Kidney capillary endothelial cell (primary cell): ENCODE results near the gene SUN2.

ENCODE experiments used
- DNase-seq: peaks from one replicate; pipeline ENCODE4 v3.0.0-alpha.2; 2018; ENCODE audit warnings: low spot score

Gene SUN2

DNA sequence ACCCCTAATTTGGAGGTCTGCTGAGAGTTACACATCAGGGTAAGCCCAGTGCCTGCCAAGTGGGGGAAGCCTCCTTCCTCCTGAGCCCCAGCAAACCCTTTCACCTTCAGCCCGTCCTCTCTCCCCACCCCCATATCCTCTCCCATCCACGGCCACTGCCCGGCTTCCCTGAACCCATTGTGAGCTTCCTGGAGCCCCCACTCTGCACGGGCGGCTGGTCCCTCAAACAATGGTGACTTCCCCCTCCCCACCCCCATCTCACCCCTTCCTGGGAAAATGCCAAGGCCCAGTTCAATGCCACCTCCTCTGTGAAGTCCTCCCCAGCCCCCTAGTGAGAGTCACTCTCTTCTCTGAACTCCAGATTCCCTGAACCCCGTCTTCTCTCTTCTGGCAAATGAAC is 20.3 kb upstream of the SUN2 start:
- no peak for DNase-seq

DNA sequence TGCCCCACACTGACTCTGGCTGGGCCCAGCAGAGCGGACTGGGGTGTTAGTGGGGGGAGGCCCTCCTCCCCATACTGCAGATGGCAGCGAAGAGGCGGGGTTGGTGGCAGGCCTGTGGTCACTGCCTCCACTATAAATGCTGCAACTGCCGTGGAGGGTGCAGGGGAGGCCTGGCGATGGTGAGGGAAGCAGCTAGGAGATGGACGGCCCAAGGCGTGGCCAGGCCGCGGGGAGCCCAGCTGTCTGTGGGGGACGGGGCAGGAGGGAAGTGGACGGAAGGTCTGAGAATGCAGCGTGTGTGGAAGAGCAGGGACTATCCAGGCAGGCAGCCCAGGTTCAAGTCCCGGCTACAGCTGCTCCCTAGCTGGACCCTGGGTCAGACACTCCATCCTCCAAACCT is 19.9 kb upstream of the SUN2 start:
- DNase-seq: no peak

DNA sequence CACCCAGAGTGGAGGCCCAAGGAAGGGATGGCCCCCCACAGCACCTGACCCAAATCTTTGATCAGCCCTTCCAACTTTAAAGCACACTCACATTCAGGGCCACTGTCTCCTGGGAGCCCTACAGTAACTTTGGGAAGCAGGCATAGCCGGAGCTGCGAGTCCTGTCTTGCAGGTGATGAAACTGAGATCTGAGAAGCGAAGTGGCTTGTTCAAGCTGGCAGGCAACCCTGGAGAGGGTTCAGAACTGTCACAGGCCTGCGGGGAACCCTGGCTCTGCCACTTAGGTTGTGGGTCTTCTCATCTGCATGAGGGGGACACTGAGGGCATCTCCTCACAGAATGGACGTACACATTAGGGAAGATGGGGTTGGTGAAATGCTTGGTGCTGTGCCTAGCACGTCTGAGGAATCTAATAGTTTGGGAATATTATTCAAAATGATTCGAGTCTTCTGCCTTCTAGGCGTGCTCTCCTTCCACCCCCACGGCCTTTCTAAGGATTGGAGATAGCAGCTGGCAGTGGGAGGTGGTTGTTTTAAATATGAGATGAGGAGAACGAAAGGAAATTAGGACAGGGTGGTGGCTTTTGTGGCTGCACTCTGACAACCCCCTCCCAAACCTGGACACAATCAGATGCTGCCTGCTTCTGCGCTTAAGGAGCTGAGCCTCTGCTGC is 18.8 kb upstream of the SUN2 start:
- DNase-seq: no peak

GRCh38 chr22:38773363-38773946 is 17.7 kb upstream of the SUN2 start:
- DNase-seq: no peak

DNA sequence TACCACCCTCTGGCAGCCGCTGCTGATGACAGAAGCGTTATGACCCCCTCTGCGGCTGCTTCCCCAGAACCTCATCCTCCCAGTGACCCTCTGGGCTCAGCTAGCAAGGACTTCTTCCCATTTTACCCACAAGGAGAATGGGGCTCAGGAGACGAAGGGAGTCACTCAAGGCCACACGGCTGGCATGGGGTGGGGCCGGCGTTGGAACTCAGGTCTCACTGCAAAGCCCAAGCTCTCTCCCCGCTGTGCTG is 16.8 kb upstream of the SUN2 start:
- DNase-seq: no peak

GRCh38 chr22:38770257-38770949 is 14.6 kb upstream of the SUN2 start:
- no peak for DNase-seq

DNA sequence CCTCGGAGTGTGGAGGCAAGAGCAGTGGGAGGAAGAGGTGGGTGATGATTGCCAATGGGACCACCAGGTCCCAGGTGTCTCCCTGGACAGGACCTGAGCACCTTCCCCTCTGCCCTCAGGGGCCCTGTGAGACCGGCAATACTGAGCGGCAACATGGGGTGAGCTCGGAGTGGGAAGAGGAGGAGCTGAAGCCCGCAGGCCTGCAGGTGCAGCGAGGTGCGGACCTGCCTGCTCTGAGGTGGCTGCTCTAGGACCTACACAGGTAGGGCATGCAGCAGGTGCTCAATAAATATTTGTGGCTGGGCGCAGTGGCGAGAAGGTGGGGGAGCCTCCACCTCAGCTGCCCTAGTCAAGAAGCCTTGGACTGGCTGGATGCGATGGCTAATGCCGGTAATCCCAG is 12.2 kb upstream of the SUN2 start:
- DNase-seq: no peak

DNA sequence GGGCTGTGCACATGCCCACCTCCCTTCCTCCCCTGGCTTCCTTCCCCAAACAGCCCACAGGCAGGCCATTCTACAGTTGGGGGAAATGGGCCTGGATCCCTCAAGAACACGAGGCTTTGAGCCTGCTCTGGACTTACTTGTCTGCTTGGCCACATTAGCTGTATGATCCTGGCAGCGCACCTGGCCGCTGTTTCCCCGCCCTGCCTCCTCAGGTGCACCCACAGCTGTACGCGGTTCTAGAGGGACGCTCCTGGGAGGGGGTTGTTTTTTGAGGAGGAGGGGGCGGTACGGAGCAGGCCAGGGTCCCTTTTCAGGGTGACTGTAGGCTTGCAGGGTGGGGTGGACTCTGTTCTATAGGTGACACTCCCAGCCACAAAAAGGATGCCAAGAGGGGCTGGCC is 11.5 kb upstream of the SUN2 start:
- no peak for DNase-seq

GRCh38 chr22:38766076-38766777 is 10.4 kb upstream of the SUN2 start:
- peak; percentile 50 for DNase-seq

DNA sequence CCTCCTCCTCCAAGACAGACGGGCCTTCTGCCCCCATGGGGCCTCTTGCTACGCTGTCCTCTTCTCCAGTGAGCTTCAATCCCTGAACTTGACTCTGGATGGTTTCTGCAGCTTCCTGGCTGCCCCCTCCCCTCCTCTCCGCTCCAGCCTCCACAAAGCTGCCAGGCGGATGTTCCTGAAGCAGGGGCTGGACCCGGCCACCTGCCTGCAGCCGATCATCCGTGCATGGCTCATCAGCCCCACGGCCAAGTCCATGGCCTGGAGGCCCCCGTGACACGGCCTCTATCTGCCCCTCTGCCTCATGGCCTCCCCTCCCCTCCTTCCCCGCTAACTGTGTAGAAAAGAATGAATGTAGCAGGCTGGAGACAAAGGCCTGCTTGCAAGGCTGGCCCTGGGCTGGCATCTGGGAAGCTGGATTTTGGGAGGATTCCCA is 6.8 kb upstream of the SUN2 start:
- DNase-seq: no peak

- no peak for DNase-seq
These were observed 5.7 kb upstream of the SUN2 start for GRCh38 chr22:38761202-38762162.

DNA sequence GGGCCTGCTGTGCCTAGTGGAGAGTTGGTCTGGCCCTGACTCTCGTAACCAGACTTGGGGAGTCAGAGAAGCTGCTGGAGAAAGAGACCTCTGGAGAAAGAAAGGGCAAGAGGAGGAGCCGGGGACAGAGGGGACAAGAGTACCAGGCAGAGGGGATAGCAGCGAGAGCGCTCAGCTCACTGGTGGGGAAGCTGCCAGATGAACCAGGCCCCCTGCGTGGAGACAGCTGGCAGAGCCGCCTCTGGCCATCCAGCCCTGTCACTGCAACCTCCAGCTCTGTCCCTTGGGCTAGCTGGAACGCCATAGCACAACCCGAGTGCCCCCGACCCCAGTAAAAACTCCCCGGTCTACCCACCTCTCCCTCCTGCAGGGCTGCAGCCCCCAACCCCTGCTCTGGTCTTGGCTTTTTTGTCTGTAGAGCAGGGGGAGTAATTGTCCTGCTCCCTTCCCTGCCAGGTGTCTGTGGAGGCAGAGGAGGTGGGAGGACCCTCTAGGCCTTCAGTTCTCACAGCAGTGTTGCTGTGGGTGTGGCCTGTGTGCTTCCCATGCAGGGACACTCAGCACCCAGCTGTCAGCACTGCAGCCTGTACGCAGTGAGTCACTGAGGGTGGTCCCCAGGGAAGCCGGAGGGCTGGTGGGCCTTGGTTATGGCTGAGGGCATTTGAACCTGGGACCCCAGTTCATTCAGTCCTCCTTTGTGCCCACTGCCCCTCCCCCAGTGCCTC is 4.8 kb upstream of the SUN2 start:
- DNase-seq: no peak

- no peak for DNase-seq
These were observed 3.2 kb upstream of the SUN2 start for GRCh38 chr22:38759005-38759404.

DNA sequence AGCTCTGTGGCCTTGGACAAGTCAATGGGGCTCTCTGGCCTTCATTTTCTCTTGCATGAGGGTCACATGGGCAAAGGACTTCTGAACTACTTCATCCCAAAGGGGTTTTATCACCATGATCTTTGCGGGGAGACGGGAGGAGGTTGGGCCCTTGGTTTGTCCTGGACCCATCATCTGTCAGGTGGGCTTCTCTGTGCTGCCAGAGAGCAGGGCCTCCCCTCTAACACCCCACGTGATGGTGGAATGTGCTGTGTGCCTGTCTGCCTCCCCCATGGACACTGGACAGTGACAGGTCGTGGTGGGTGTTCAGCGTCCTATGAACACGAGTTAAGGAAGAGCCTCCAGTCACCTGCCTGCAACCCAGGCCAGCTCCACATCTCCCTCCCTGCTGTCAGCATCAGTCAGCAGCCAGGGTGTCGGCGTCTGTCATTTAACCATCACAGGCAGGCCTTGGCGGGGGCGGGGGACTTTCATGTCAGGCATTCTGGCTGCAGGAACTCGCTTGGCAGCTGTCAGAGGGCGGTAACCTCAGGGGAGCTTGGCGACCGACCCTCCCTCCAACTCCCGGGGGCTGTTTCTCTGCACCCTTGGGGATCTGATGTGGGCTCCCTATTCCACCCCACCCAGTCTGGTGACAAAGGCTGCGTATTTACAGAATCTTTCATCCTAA is 2.6 kb upstream of the SUN2 start:
- DNase-seq: no peak

DNA sequence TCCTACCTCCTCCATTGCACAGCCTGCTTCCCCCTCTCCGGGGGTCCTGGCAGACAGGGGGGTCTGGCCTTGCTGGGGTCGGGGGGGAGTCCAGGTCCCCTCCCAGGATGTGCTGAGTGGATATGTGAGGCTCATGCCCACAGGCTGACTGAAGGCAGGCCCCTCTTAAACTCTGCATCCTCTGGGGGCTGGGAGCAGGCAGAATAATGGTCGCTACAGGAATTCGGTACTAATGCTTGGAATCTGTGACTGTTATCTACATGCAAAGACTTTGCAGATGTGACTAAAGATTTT is 1.6 kb upstream of the SUN2 start:
- no peak for DNase-seq

DNA sequence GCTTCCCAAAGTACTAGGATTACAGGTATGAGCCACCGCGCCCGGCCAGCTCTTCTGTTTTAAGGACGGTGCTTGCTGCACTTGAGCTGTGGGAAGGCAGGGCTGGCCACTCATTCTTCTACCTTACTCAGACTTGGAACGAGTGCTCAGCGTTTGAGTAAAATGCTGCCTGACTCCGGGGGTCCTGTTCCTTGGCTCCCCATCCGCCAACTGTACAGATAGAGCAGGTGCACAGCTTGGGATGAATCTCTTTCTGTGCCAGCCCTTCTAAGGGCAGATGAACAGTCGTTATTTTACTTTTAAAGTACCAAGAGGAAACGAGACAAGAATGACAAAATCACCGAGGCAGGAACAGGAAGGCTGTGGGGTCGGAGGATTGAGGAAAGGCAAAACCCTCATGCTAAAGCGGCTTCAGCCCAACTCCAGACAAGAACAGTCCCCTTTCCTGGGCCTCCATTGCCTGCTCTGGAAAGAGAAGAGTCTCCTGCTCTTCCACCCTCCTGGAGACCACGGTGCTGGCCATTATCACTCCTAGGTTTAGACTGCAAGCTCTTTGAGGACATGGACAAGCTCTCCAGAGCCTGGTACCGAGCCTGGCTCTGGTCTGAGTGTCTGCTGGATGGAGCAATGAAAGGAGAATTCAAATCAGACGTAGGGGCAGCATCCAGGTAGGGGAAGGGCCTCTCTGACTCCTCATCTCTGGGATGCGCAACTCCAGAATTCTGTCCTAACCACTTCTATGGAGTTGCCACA is 1.1 kb upstream of the SUN2 start:
- no peak for DNase-seq

- peak; percentile 82 for DNase-seq
These were observed 465 bp downstream of the SUN2 start for GRCh38 chr22:38755155-38755910.

DNA sequence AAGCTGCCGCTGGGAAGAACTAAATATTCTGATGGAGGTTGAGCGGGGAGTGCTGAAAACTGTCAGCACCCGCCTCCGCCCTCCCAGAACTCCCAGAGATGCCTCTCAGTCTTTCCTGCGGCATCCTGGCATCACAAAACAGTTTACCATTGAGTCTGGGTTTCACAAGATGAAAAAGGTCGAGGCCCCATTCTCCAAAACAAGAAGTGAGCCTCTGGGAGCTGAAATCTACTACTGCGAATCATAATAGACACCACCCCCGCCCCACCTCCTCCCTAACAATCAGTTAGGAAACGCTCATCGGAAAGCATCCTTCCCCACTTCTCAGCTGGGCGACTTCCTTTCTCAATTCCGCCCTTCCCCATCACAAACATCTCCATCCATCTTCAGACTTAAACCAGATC is 1.0 kb downstream of the SUN2 start:
- no peak for DNase-seq

- DNase-seq: no peak
These were observed 1.6 kb downstream of the SUN2 start for GRCh38 chr22:38753948-38754750.
